Measurements from ENCODE around the gene MKRN2OS. TPM values are rescaled to one million over a fixed set of nuclear protein-coding genes. Genes with fewer than 3 reads are reported as not detected.
"Not testable (repeated sequence)": the region's sequence is repeated elsewhere in the genome, so short reads cannot be mapped to it uniquely, and the experiment has no call there.

The MKRN2OS gene
- polyA plus RNA-seq, 1 donor = 0.70 TPM

DNA sequence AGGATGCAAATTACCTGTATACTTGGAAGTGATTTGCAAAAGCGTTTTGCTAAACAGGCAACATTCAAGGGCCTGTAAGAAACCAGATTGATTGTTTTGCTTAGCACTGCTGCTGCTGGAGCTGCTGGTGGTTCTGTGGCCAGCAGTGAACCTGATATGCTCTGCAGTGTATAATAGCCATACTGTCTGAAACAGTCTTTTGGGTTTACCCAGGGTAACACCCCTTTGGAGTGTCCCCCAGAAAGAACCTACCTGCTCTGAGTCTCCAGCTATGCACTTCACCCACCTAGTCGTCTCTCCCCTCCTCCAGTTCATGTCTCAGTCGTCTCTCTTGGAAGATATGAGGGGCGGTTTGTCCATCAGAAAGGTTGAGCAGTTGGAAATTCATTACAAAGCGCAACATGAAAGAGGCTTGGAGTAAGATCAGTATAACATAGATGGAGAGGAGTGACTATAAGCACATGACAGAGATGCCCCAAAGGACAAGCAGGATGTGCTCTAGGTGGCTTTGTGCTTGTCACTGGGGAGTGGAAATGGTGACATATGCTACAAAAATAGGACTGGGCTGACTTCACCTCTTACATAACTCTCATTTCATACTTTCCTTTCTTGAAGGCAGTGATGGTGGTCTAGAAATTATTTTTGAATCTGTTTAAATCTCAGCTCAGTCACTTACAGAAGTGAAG is 15.3 kb upstream of the MKRN2OS start:
- no peak for DNase-seq

DNA sequence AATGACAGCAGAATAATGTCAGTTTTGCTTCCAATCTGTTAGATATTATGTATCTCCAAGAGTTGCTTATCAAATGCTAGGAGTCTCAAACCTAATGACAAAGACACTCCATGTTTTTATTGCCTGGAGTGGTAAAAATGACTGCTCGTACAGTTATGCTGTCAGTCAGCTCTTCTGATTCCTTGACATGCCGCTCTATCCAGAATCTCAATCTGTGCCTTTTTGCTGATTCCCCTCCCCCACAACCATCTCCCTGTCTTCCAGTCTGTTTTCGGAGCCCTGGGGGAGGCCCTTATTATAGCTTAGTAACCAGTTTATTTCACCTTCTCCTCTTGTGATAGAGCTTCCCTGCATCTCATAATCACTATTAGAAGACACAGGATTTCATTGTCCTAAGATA is 14.2 kb upstream of the MKRN2OS start:
- no peak for DNase-seq

DNA sequence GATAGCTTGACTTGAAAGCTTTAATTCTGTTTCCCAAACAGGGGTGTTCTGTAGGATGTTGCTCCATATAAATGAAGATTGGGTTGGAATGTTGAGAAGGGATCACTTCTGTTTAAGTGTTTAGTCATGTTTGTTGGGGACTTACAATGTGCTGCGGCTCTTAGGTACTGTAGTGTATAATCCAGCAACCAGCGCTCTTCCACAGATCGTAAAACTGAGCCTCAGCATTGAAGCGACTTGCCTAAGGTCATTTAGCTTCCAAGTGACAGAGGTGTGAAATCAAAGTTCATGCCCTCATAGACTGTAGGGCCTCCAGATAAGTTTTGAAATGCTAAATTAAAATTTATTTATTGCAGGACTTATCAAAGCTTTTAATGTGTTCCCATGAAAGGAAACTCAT is 13.4 kb upstream of the MKRN2OS start:
- DNase-seq = no peak

DNA sequence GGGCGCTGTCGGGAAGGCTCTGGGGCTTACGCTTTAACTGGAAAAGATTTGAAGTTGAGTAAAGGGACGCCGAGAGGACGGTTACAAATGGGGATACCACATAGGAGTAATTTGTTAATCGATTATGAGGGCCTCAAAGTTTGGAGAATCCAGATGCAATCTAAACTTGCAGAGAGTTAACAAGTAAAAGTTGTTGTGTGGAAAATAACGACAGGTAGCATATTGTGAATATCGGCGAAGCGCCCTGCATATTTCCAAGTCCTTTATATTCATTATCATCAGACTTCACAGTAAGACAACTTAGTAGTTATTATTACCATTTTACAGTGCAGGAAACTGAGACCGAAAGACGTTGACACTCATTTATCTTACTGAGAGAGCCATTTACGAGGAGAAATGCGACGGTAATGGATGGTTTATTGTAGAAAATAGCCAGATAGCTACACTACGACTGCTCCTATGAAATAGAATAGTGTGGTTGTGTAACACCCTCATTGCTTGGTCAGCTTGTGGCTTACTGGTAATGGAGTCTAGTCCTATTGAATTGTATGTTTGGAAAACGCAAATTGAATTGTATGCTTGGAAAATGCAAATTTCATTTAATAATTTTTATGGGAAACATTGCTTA is 12.3 kb upstream of the MKRN2OS start:
- peak; percentile 15 for DNase-seq

DNA sequence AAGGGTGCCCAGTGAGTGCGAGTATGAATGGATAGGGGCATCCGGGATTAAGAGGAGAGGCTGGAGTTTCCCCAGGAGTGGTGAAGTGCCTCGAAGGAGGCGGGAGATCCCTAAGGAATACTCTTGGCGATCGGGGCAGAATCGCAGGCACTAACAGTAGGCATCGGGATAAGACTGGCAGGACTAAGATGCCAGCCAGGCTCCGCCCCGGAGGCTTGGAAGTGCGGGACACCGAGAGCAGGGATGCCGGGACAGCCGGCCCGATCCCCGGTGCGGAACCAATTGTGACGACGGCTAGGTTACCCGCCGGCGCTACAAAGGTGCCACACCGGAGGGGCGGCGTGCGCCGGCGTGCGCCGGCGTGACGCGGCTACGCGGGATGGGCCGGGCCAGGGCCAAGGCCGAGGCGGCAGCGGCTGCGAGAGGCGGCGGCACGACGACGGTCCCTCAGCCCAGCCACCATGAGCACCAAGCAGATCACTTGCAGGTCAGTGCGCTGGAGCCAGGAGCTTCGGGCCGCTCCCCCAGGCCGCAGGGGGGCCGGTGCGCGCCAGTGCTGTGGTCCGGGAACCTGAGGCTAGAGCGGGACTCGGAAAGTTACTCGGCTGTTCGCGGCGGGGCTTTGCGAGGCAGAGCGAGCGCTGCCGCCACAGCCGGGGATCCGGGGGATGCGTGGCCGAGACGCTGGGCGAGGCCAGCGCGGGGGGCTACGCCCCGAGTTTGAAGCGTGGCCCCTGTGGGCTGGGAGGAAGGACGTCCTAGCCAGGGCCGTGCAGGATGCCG is 11.6 kb upstream of the MKRN2OS start, which contains the start of gene MKRN2:
Gene MKRN2 (plus strand): TSS at position 398 of the 783 bp plus-strand sequence. CDS start 64 bp downstream, at position 462.
- peak; percentile 91 for DNase-seq

GRCh38 chr3:12556314-12556689 is 11.0 kb upstream of the MKRN2OS start:
- DNase-seq = no peak

- peak; percentile 27 for DNase-seq
These were observed 8.7 kb upstream of the MKRN2OS start for GRCh38 chr3:12553921-12554391.

- no peak for DNase-seq
These were observed 4.9 kb upstream of the MKRN2OS start for GRCh38 chr3:12549971-12550760.

DNA sequence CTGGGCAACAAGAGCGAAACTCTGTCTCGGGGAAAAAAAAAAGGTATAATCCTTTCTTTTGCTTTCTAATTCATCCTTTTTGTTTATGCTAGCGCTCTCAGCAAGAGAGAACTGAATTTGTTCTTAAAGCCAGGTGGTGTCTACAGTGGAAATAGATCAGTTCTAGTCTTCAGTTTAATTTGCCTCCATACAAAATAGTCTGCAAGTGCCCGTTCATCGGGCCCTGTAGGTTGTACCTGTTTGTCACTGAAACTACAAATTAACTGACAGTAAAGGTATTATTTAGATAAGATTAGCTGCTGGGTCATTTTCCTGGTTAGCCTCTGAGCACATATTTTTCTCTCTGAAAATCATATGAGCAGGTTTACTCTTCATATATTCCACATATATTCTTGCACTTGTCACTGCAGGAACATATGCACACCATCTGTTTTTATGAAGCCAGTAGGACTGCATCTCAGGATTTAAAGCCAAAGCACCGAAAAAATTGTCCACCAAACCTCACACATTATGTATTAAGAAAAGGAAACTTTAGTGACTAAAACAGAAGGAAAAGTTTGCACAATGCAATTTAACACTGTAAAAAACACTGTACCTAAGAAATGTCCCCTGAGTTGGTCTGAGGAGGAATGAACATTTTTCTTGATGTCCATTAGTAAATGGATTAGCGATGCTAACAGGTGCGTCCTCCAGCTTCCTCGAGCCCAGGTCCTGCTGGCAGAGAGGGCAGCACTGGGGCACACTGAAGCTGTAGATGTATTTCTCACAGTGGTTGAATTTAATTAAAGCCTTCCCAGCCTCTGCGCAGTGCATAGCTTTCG is 437 bp downstream of the MKRN2OS start:
- DNase-seq = no peak

DNA sequence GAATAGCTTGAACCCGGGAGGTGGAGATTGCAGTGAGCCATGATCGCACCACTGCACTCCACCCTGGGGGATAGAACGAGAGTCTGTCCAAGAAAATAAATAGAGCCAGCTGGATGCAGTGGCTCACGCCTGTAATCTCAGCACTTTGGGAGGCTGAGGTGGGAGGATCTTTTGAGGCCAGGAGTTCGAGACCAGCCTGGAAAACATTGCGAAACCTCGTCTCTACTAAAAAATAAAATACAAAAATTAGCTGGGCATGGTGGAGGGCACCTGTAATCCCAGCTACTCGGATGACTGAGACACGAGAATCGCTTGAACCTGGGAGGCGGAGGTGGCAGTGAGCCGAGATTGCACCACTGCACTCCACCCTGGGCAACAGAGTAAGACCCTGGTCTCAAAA is 1.8 kb downstream of the MKRN2OS start:
- DNase-seq = not testable (repeated sequence)

- DNase-seq = no peak
These were observed 3.7 kb downstream of the MKRN2OS start for GRCh38 chr3:12541625-12542024.

DNA sequence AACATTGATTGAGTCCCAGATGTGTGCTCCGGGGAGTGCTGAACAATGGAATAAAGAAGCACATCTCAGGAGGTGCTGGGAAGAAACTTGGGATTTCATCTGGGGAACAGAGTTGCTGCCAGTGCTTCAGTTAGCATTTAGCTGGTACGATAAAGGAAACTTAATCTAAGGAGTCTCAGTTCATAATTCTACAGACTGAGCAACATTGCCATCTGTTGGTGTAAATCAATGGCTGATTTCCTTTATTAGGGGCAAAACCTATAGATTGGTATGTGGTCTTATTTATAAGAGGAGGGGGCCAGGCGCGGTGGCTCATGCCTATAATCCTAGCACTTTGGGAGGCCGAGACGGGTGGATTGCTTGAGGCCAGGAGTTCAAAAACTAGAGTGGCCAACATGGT is 8.9 kb downstream of the MKRN2OS start:
- DNase-seq = no peak

GRCh38 chr3:12532182-12532581 is 13.1 kb downstream of the MKRN2OS start:
- no peak for DNase-seq

GRCh38 chr3:12527757-12528143 is 17.5 kb downstream of the MKRN2OS start:
- no peak for DNase-seq

DNA sequence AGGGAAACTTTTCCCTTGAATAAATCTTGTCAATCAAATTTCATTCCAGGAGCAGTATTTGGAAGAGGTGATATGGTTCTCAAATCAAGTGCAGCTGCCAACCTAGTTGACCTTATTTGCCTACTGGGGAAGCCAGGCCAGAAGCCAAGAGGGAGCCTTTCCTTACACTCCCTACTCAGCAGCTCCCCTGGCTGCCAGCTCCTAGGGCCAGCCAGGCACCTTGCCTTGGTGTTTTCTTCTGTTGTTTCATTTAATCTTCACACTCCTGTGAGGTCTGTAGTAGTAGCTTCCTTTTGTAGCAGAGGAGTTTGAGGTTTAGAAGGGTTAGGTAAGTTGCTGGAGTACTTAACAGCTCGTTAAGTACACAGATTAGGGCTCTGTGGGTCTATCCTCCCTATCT is 22.6 kb downstream of the MKRN2OS start:
- no peak for DNase-seq

- DNase-seq = no peak
These were observed 24.3 kb downstream of the MKRN2OS start for GRCh38 chr3:12521010-12521409.

GRCh38 chr3:12518261-12519028 is 26.9 kb downstream of the MKRN2OS start:
- DNase-seq = no peak

GRCh38 chr3:12516873-12517272 is 28.4 kb downstream of the MKRN2OS start:
- no peak for DNase-seq

DNA sequence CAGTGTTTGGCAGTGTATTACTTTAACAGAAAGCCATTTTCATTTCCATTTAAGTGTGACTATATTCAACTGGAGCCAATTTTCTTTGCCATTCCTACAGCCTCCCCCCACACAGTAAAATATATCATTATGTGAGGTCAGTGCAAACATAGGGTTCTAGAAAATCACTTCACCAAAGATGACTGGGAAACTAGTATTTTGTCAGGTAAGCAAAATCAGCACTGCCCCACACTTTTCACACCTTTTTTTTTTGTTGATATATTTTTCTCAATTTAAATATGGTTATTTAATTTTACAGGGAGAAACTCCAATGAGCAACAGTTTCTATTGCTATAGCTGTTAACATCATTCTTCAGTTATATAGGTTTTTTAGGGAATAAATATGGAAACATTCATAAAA is 29.7 kb downstream of the MKRN2OS start:
- DNase-seq = no peak

DNA sequence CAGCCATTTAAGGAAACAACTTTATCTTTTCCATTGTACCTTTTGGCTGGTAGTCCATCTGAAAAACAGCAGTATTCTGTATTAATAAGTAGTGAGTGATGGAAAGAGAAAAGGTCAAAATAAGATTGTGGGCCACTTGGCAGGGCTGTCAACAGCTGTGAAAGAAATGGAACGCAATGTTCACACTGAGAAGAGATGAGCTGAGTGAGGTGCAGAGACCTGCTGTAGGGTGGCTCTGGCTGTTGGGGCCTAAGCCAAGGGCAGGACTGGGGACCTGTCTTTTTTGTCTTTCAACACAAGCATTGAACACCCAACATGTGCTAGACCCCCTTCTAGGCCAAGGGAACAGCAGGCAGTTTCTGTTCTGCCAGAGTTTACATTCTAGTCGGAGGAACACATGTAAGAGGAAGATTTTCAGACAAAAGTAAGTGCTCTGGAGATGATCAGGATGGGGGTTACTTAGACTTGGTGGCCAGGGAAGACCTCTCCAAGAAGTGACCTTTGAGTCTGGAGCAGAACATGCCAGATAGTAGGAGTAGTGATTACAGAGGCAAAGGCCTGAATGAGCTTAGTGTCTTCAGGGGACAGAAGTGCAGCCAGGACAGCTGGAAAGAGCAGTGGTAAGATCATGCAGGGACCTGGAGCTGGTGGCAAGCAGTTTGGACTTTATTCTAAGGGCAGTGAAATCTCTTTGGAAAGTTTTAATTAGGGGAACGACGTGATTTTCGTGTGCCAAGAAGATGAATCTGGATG is 31.4 kb downstream of the MKRN2OS start:
- no peak for DNase-seq

Measured in hindlimb muscle (tissue), 1 donor.